Lower leg skin (tissue), 4 donors: Measurements from ENCODE around the gene COL4A2. TPM values are rescaled to one million over a fixed set of nuclear protein-coding genes. Genes with fewer than 3 reads are reported as not detected.
"Not testable (repeated sequence)": the region's sequence is repeated elsewhere in the genome, so short reads cannot be mapped to it uniquely, and the experiment has no call there.

Source experiments
- DNase-seq, 2 donors: peaks; one replicate each; pipeline ENCODE4 v3.0.0-alpha.2; 2019; ENCODE audit warnings: low spot score in 2 of 2
- H3K4me3 ChIP-seq: fragments of 200-600 bp; sonication (generic); 2 replicates; pipeline ENCODE4 v1.5.1; 2017; ENCODE audit warnings: mild to moderate bottlenecking, low read depth; ENCODE audit not compliant: poor library complexity, severe bottlenecking
- POLR2A ChIP-seq, 2 donors: fragments of 450-650 bp; IDR thresholded peaks; one replicate each; pipeline ENCODE4 v1.6.1; 2016 to 2017; ENCODE audit warnings: antibody characterized with exemption in 2 of 2, mild to moderate bottlenecking in 1 of 2, moderate library complexity in 1 of 2
- whole genome bisulfite sequencing, 2 donors: methylation state at CpG; one replicate each; pipeline ENCODE4 v1.1.5; 2018; 5-methylcytosine and 5-hydroxymethylcytosine counted together
- intact Hi-C: fragments of 100-400 bp; cut with DNase I; formaldehyde crosslinking; loops from one replicate; pipeline ENCODE4 v1.15.0; 2023; ENCODE audit warnings: low total_unique reads
- total RNA-seq, 4 donors: library from RNA; depleted of rRNA; stranded (reverse); fragments of >200 nt; gene quantifications; one replicate each; pipeline ENCODE4 v1.1.0, GENCODE V29; 2016
- TF ChIP-seq, protein P1 (sequence below), 3 donors: fragments of 450-650 bp; IDR thresholded peaks; one replicate each; pipeline ENCODE4 v1.5.1; 2016; ENCODE audit warnings: antibody characterized with exemption in 3 of 3, mild to moderate bottlenecking in 3 of 3, moderate library complexity in 2 of 3

Gene COL4A2
- total RNA-seq, 4 donors from 2014 or later: 40.8 to 119 (median 58.9) TPM

DNA sequence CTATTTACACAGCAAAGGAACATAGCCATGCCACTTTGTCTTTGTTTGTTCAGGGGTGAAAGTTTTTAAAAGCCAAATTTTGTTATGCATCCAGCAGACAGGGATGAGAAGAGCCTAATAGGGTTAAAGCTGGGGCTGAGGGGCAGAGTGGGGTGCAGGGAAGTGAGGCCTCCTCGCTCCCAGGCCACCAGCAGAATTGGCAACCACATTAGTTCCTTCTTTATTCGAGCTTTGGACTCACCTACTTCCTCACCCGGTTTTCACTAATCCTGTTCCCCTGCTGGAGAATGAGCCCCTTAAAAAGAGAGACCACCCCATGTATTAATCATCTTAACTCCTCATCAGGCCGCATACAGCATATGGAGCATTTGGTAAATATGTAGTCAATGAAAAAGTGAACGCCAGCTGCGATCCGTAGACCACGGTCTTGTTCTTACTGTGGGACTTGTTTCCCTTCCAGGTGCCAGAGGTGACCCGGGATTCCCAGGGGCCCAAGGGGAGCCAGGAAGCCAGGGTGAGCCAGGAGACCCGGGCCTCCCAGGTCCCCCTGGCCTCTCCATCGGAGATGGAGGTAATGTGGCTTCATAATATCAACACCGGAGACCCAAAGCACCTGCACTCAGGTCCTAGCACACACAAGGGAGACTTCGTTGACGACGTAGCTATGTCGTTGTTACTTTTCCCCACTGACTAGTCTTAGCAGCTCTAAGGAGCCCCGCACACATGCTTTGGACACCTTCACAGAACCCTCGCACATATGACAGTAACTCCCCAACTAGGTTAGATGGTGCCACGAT, 142.3 kb downstream of the COL4A2 start:
- TF ChIP-seq POLR2A (IDR thresholded peaks at IDR 0.05): no peak
- TF ChIP-seq, protein P1, sequence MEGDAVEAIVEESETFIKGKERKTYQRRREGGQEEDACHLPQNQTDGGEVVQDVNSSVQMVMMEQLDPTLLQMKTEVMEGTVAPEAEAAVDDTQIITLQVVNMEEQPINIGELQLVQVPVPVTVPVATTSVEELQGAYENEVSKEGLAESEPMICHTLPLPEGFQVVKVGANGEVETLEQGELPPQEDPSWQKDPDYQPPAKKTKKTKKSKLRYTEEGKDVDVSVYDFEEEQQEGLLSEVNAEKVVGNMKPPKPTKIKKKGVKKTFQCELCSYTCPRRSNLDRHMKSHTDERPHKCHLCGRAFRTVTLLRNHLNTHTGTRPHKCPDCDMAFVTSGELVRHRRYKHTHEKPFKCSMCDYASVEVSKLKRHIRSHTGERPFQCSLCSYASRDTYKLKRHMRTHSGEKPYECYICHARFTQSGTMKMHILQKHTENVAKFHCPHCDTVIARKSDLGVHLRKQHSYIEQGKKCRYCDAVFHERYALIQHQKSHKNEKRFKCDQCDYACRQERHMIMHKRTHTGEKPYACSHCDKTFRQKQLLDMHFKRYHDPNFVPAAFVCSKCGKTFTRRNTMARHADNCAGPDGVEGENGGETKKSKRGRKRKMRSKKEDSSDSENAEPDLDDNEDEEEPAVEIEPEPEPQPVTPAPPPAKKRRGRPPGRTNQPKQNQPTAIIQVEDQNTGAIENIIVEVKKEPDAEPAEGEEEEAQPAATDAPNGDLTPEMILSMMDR (IDR thresholded peaks at IDR 0.05): no peak
- WGBS, 2 donors: 83 to 87% methylated on average over 19 of the region's 19 CpGs
- intact Hi-C loops: loop anchor here (10.0 kb wide), 1 partner anchor 375 kb away; no protein-coding TSS in a partner anchor
- peak in 1 of 2 donors; percentile 60 for DNase-seq
- no peak overlapping the region for H3K4me3 ChIP-seq

DNA sequence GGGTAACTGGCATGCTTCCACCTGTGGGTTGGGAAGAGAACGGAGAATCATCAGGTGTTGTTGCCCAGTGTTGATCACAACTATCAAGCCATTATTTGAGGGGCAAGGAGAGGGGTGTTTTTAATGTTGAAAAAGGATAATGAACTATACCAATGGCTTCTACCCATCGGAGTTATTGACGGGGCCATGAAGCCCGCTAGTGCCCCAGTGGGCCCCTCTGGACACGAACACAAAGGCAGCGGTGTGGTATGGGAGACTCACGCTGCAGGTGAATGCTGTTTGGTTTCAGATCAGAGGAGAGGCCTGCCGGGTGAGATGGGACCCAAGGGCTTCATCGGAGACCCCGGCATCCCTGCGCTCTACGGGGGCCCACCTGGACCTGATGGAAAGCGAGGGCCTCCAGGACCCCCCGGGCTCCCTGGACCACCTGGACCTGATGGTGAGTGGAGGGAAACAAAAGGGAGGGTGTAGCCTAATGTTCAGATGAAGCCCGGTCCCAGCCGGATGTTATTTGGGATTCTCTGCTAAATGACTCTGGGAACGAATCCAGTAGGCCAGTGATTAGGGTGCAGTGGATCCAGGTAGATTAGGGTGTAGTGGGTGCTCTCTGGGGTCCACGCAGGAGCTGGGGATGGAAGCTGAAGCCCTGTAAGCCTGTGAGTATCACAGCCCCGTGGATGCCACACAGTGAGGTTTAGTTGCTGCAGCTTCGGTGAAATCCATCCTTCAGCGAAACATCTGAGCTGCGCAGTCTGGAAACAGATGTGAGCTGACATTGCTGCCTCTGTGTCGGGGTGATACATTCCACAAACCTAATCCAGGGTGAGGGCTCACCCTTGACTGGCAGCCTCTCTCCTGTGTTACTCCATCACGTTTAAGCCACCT, 143.2 kb downstream of the COL4A2 start:
- TF ChIP-seq POLR2A (IDR thresholded peaks at IDR 0.05): no peak
- TF ChIP-seq, protein P1 (IDR thresholded peaks at IDR 0.05): no peak
- WGBS, 2 donors: 86 to 92% methylated on average over 24 of the region's 24 CpGs
- no peak overlapping the region for H3K4me3 ChIP-seq
- DNase-seq: peak in 1 of 2 donors; percentile 81
- intact Hi-C loops: loop anchor here (10.0 kb wide), 1 partner anchor 375 kb away; no protein-coding TSS in a partner anchor

DNA sequence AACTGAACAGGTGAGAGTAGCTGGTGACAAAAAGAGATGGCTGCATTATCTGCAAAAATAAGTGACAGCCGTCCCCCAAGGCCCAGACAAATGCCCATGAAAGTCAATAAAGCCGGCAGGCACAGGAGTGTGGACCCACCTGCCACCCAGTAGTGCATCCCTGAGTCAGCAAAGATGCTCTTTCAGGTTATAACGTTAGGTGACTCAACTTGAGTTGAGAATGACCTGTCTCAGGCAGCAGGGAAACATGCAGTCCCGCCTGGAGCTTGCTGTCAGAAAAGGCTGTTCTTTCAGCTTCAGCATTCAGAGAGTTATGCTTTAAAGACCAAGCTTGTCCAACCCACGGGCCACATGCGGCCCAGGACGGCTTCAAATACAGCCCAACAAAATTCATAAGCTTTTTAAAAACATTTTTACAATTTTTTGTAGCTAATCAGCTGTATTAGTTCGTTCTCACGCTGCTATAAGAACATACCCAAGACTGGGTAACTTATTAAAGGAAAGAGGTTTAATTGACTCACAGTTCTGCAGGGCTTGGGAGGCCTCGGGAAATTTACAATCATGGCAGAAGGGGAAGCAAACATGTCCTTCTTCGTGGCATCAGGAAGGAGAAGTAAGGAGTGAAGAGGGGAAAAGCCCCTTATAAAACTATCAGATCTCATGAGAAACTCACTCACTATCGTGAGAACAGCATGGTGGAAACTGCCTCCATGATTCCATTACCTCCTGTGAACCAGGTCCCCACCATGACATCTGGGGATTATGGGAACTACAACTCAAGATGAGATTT, 144.1 kb downstream of the COL4A2 start:
- 89 to 90% methylated on average over 12 of the region's 12 CpGs for WGBS, 2 donors
- TF ChIP-seq, protein P1 (IDR thresholded peaks at IDR 0.05): no peak
- TF ChIP-seq POLR2A (IDR thresholded peaks at IDR 0.05): no peak
- DNase-seq: peak in 1 of 2 donors; percentile 67
- H3K4me3 ChIP-seq: no peak overlapping the region
- intact Hi-C loops: loop anchor here (10.0 kb wide), 1 partner anchor 374 kb away; no protein-coding TSS in a partner anchor

DNA sequence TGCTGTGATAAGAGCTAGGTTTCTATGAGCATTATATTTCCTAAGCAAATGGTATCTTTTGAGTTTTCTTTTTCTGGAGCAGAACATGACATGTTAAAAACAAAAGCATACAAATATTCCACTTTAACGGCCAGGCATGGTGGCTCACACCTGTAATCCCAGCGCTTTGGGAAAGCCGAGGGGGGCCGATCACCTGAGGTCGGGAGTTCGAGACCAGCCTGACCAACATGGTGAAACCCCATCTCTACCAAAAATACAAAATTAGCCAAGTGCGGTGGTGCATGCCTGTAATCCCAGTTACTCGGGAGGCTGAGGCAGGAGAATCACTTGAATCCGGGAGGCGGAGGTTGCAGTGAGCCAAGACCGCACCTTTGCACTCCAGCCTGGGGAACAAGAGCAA, 146.0 kb downstream of the COL4A2 start:
- peak in 1 of 2 donors; percentile 54 for DNase-seq
- intact Hi-C loops: loop anchor here (10.0 kb wide), 1 partner anchor 372 kb away; no protein-coding TSS in a partner anchor
- not testable (repeated sequence) for H3K4me3 ChIP-seq
- 94 to 95% methylated on average over 11 of the region's 11 CpGs for WGBS, 2 donors

DNA sequence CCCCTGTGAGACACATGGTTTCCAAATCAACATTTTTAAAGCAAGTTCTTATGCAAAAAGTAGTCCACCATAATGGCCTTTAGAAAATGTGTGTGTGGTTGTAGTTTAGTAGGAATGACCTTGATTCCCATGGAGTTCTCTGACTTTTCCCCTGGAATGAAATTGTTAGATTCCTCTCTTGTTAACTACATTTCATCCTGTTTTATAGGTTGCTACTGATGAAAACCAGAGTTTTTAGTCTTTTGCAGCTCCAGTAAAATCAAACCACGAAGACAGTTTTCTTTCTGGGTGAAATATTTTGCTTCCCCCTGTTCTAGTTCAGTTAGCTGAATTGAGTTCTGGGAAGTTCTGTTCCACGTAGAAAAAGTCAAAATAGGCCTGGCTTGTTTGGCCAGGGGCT, 146.7 kb downstream of the COL4A2 start:
- no peak for DNase-seq
- H3K4me3 ChIP-seq: no peak overlapping the region
- intact Hi-C loops: loop anchor here (10.0 kb wide), 1 partner anchor 371 kb away; no protein-coding TSS in a partner anchor
- TF ChIP-seq POLR2A (IDR thresholded peaks at IDR 0.05): no peak
- TF ChIP-seq, protein P1 (IDR thresholded peaks at IDR 0.05): no peak
- 80 to 83% methylated on average over 2 of the region's 2 CpGs for WGBS, 2 donors
